ENCODE measurements around the gene NANOGP8. TPM values are rescaled to one million over a fixed set of nuclear protein-coding genes. Genes with fewer than 3 reads are reported as not detected.

Gene NANOGP8
- total RNA-seq, 4 donors from 2014 or later = 1.2 to 9.4 (median 1.8) TPM

DNA sequence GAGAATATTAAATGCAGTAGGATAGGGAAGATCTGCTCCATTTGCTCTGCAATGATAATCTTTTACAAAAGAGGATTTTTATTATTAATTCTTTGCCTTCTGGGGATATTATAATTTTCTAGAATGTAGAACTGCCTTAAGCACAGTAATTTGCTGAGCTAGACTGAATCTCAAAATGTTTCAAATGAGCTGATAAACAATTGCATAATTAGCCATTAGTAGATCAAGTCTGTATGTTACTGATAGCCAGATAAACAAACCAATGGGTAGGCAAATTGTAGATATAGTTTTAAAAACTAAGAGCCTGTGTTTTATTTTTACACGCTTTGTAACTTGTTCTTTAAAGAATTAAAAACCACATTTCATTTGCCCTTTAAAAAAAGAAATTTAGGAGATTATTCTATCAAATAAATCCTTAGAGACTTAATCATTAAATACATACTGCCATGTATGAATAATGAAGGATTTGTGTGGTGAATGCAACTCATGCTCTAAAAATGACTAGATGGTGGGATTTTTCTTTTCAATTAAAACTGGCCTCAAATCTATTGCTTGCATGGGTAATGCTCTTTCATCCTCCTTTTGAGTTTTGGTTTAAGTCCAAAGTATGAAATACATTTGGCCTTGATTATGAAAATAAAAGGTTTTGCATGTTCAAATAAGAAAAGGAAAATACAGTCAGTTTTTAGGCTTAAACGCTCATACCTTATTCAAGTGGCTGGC, 32.6 kb upstream of the NANOGP8 start:
- Histone ChIP-seq H3K9me3 (no peaks in the 10 kb centered on the region), H3K4me1 (no peaks in the 10 kb centered on the region), H3K36me3 (no peaks in the 10 kb centered on the region), H3K27me3 (no peaks in the 10 kb centered on the region), H3K27ac (no peak overlapping the region), H3K4me3 (no peak overlapping the region)
- TF ChIP-seq, protein P1, sequence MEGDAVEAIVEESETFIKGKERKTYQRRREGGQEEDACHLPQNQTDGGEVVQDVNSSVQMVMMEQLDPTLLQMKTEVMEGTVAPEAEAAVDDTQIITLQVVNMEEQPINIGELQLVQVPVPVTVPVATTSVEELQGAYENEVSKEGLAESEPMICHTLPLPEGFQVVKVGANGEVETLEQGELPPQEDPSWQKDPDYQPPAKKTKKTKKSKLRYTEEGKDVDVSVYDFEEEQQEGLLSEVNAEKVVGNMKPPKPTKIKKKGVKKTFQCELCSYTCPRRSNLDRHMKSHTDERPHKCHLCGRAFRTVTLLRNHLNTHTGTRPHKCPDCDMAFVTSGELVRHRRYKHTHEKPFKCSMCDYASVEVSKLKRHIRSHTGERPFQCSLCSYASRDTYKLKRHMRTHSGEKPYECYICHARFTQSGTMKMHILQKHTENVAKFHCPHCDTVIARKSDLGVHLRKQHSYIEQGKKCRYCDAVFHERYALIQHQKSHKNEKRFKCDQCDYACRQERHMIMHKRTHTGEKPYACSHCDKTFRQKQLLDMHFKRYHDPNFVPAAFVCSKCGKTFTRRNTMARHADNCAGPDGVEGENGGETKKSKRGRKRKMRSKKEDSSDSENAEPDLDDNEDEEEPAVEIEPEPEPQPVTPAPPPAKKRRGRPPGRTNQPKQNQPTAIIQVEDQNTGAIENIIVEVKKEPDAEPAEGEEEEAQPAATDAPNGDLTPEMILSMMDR (IDR thresholded peaks at IDR 0.05) = no peak
- no peak for DNase-seq (ENCODE audit: low spot score in 2 of 2)
- 46 to 50% methylated on average over 2 of the region's 2 CpGs for WGBS, 2 donors

DNA sequence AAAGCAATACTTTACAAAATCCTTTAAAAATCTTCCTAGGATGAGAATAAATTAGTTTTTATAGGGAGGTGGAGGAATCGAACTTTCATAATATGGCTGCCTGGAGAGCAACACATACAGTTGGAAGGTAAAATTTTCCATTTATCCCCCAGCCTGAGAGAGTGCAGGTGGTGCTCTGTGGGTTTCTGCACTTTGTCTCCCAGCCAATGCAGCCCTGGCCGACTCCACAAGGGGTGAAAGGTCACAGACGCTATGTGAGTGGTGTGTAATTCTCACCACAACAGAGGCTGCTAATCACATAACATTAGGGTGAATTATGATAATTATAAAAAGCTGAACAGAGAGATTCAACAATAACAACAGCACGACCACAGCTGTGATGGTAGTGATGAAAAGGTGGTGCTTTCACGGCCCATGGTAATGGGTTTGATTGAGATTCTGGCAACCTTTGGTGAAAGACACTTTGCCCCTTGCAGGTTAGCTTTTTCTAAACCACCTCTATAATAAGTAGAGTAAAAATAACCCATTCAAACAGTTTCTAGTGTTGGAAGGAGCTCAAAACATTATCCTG, 30.1 kb upstream of the NANOGP8 start:
- TF ChIP-seq EP300 (IDR thresholded peaks at IDR 0.05) = no peak
- TF ChIP-seq, protein P1 (IDR thresholded peaks at IDR 0.05) = no peak
- no peak for TF ChIP-seq POLR2A (IDR thresholded peaks at IDR 0.05)
- H3K9me3 ChIP-seq = no peaks in the 10 kb centered on the region
- DNase-seq (ENCODE audit: low spot score in 2 of 2) = no peak
- H3K36me3 ChIP-seq = no peaks in the 10 kb centered on the region
- no peak overlapping the region for H3K4me3 ChIP-seq
- H3K27me3 ChIP-seq = no peaks in the 10 kb centered on the region
- WGBS, 2 donors = 40 to 43% methylated on average over 5 of the region's 5 CpGs
- no peak overlapping the region for H3K27ac ChIP-seq
- H3K4me1 ChIP-seq = no peaks in the 10 kb centered on the region

DNA sequence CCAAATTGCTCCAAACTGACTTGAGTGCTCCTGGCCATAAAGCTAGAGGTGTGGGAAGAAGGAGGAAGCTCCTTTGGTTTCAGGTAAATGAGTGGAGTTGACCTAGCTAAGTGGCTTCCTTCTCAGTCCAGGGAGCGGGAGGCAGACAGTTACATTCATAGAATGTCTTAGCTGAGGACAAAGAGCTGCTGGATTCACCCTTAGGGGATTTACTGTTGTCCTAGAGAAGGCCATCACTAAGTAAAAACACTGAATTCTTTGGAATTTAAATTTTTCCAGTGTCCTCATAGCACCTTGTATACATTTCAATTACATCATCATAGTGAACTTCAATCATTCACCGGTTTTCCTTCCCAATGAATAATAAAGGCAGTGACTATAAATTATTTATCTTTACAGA, 27.3 kb upstream of the NANOGP8 start:
- no peaks in the 10 kb centered on the region for H3K36me3 ChIP-seq
- WGBS, 2 donors = 93 to 96% methylated on average over 2 of the region's 2 CpGs
- TF ChIP-seq EP300 (IDR thresholded peaks at IDR 0.05) (no peak), POLR2A (IDR thresholded peaks at IDR 0.05) (no peak)
- TF ChIP-seq, protein P1 (IDR thresholded peaks at IDR 0.05) = no peak
- no peak overlapping the region for H3K4me3 ChIP-seq
- no peaks in the 10 kb centered on the region for H3K9me3 ChIP-seq
- H3K4me1 ChIP-seq = no peaks in the 10 kb centered on the region
- no peak overlapping the region for H3K27ac ChIP-seq
- H3K27me3 ChIP-seq = no peaks in the 10 kb centered on the region
- DNase-seq (ENCODE audit: low spot score in 2 of 2) = no peak

DNA sequence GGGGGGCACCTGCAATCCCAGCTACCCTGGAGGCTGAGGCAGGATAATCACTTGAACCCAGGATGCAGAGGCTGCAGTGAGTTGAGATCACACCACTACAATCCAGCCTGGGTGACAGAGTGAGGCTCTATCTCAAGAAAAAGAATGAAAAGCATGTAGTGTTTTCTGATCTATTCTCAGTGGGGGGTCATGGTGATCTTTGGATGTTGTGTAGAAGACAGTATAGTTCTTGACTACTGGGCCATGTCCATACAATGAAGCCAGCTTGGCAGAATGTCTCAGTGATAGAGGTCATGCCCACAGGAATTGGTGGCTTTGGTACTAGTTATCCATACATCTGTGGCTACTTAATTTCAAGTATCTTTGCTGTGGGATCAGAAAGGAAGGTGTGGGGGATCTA, 26.8 kb upstream of the NANOGP8 start:
- H3K9me3 ChIP-seq = no peaks in the 10 kb centered on the region
- H3K4me3 ChIP-seq = no peak overlapping the region
- H3K4me1 ChIP-seq = no peaks in the 10 kb centered on the region
- no peaks in the 10 kb centered on the region for H3K36me3 ChIP-seq
- no peak overlapping the region for H3K27ac ChIP-seq
- H3K27me3 ChIP-seq = no peaks in the 10 kb centered on the region
- DNase-seq (ENCODE audit: low spot score in 2 of 2) = no peak
- TF ChIP-seq, protein P1 (IDR thresholded peaks at IDR 0.05) = no peak

DNA sequence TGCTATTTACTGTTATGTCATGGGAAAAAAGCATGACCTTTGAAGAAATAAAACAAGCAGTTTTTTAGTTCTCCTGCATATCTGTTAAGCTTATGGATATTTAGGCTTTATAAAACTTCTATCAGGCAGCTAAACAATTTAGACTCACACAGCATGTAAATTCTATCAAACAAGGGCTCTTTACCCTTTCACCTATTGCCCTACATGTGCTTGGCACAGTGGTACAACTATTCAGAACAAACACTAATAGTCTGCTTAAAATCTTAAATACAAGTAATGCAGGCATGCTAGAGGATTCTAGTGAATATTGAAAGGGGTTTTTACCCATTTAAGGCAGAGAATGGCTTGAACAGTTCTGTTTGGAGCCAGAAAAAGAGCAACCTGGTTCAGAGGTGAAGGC, 23.4 kb upstream of the NANOGP8 start:
- DNase-seq (ENCODE audit: low spot score in 2 of 2) = no peak
- TF ChIP-seq EP300 (IDR thresholded peaks at IDR 0.05) = no peak
- no peak for TF ChIP-seq POLR2A (IDR thresholded peaks at IDR 0.05)
- TF ChIP-seq, protein P1 (IDR thresholded peaks at IDR 0.05) = no peak
- Histone ChIP-seq H3K9me3 (no peaks in the 10 kb centered on the region), H3K36me3 (no peaks in the 10 kb centered on the region), H3K4me1 (no peaks in the 10 kb centered on the region), H3K27ac (no peak overlapping the region), H3K4me3 (no peak overlapping the region), H3K27me3 (no peaks in the 10 kb centered on the region)

Data from tibial nerve (tissue), 4 donors.